NCI-H2227 (cell line): ENCODE measurements around the gene SHISA3.

ENCODE experiments used
- DNase-seq: peaks from one replicate; lab custom pipeline; 2025; ENCODE audit not compliant: unreplicated experiment; lab: John Stamatoyannopoulos, UW

Gene SHISA3

GRCh38 chr4:42442601-42443000 lies 45.3 kb downstream of the SHISA3 start:
- no peak for DNase-seq

- no peak for DNase-seq
These were observed 47.8 kb downstream of the SHISA3 start for GRCh38 chr4:42445038-42445437.

GRCh38 chr4:42446823-42447222 lies 49.5 kb downstream of the SHISA3 start:
- no peak for DNase-seq
